SK-N-MC (cell line): ENCODE measurements around the gene CCDC81.
"Not testable (repeated sequence)": the region's sequence is repeated elsewhere in the genome, so short reads cannot be mapped to it uniquely, and the experiment has no call there.

Experiments used
- DNase-seq: peaks from one replicate; pipeline ENCODE4 v3.0.0-alpha.2; 2011; ENCODE audit warnings: low read depth, low spot score
- H3K27ac ChIP-seq: fragments of 200-600 bp; sonication (generic); 2 replicates; pipeline ENCODE4 v1.5.1; 2016; ENCODE audit warnings: mixed run types
- H3K36me3 ChIP-seq: fragments of 200-600 bp; sonication (generic); 2 replicates; pipeline ENCODE4 v1.6.1; 2017; ENCODE audit warnings: antibody characterized with exemption, low read length, mixed read lengths; ENCODE audit not compliant: insufficient read depth
- H3K4me3 ChIP-seq: fragments of 200-600 bp; sonication (generic); 2 replicates; pipeline ENCODE4 v1.5.1; 2016
- H3K9ac ChIP-seq: fragments of 200-600 bp; sonication (generic); 2 replicates; pipeline ENCODE4 v1.8.0; 2017; ENCODE audit warnings: mixed run types, mixed read lengths; ENCODE audit not compliant: insufficient read length
- H3K9me3 ChIP-seq: fragments of 200-600 bp; sonication (generic); 2 replicates; pipeline ENCODE4 v1.6.1; 2017; ENCODE audit warnings: low read depth, mild to moderate bottlenecking, antibody characterized with exemption, low read length, moderate library complexity, mixed read lengths
- EZH2 ChIP-seq: fragments of 200-600 bp; sonication (generic); IDR thresholded peaks from one replicate; pipeline ENCODE4 v1.6.1; 2017; ENCODE audit warnings: antibody characterized with exemption
- FOXP2 ChIP-seq: optimal IDR thresholded peaks from 2 replicates; pipeline ENCODE3; 2011; ENCODE audit warnings: mild to moderate bottlenecking, moderate library complexity; ENCODE audit not compliant: insufficient read depth; ENCODE audit errors: extremely low read length, control extremely low read depth
- POLR2AphosphoS5 ChIP-seq: IDR thresholded peaks from 2 replicates; pipeline ENCODE4 v1.6.1; 2012; ENCODE audit warnings: mild to moderate bottlenecking, low read depth, low read length, borderline replicate concordance

Gene CCDC81

GRCh38 chr11:86397351-86397750, 22.7 kb downstream of the CCDC81 start:
- TF ChIP-seq FOXP2, result no peak
- TF ChIP-seq EZH2, result no peak
- no peak for TF ChIP-seq POLR2AphosphoS5
- Histone ChIP-seq H3K36me3 (no peaks in the 10 kb centered on the region), H3K9me3 (no peaks in the 10 kb centered on the region), H3K27ac (no peak overlapping the region), H3K9ac (no peak overlapping the region), H3K4me3 (no peak overlapping the region)
- no peak for DNase-seq

- Histone ChIP-seq H3K9ac (no peak overlapping the region), H3K4me3 (no peak overlapping the region), H3K36me3 (no peaks in the 10 kb centered on the region), H3K27ac (no peak overlapping the region), H3K9me3 (no peaks in the 10 kb centered on the region)
- DNase-seq, result no peak
- TF ChIP-seq POLR2AphosphoS5, result no peak
- TF ChIP-seq FOXP2, result no peak
Measured at GRCh38 chr11:86398106-86398505, 23.4 kb downstream of the CCDC81 start.

- no peak overlapping the region for H3K4me3 ChIP-seq
- H3K9ac ChIP-seq, result no peak overlapping the region
- H3K27ac ChIP-seq, result no peak overlapping the region
- H3K9me3 ChIP-seq, result no peaks in the 10 kb centered on the region
- TF ChIP-seq POLR2AphosphoS5 (no peak), EZH2 (no peak), FOXP2 (no peak)
- no peak for DNase-seq
- H3K36me3 ChIP-seq, result no peaks in the 10 kb centered on the region
Measured at GRCh38 chr11:86403458-86403857, 28.8 kb downstream of the CCDC81 start.

- no peaks in the 10 kb centered on the region for H3K9me3 ChIP-seq
- H3K36me3 ChIP-seq, result no peaks in the 10 kb centered on the region
- DNase-seq, result no peak
- no peak for TF ChIP-seq POLR2AphosphoS5
- no peak for TF ChIP-seq FOXP2
- TF ChIP-seq EZH2, result no peak
- H3K9ac ChIP-seq, result no peak overlapping the region
- no peak overlapping the region for H3K27ac ChIP-seq
- H3K4me3 ChIP-seq, result no peak overlapping the region
Measured at GRCh38 chr11:86408845-86409244, 34.2 kb downstream of the CCDC81 start.

- Histone ChIP-seq H3K27ac (no peak overlapping the region), H3K36me3 (no peaks in the 10 kb centered on the region), H3K9me3 (no peaks in the 10 kb centered on the region), H3K9ac (no peak overlapping the region), H3K4me3 (no peak overlapping the region)
- DNase-seq, result no peak
- TF ChIP-seq POLR2AphosphoS5 (no peak), EZH2 (no peak), FOXP2 (no peak)
Measured at GRCh38 chr11:86414032-86414431, 39.3 kb downstream of the CCDC81 start.

- DNase-seq, result no peak
- H3K9ac ChIP-seq, result no peak overlapping the region
- no peaks in the 10 kb centered on the region for H3K36me3 ChIP-seq
- TF ChIP-seq POLR2AphosphoS5 (no peak), EZH2 (no peak), FOXP2 (no peak)
- no peak overlapping the region for H3K4me3 ChIP-seq
- no peaks in the 10 kb centered on the region for H3K9me3 ChIP-seq
- H3K27ac ChIP-seq, result no peak overlapping the region
Measured at GRCh38 chr11:86415026-86415425, 40.3 kb downstream of the CCDC81 start.

GRCh38 chr11:86416494-86416893, 41.8 kb downstream of the CCDC81 start:
- Histone ChIP-seq H3K9me3 (no peaks in the 10 kb centered on the region), H3K36me3 (no peaks in the 10 kb centered on the region), H3K4me3 (no peak overlapping the region), H3K9ac (no peak overlapping the region), H3K27ac (no peak overlapping the region)
- TF ChIP-seq POLR2AphosphoS5 (no peak), FOXP2 (no peak), EZH2 (no peak)
- DNase-seq, result no peak

- DNase-seq, H3K4me3 ChIP-seq, H3K9me3 ChIP-seq, H3K27ac ChIP-seq, H3K36me3 ChIP-seq, H3K9ac ChIP-seq: not testable (repeated sequence)
Measured at GRCh38 chr11:86416951-86417350, 42.3 kb downstream of the CCDC81 start.

- no peaks in the 10 kb centered on the region for H3K9me3 ChIP-seq
- TF ChIP-seq FOXP2, result no peak
- TF ChIP-seq POLR2AphosphoS5, result no peak
- TF ChIP-seq EZH2, result no peak
- H3K4me3 ChIP-seq, result no peak overlapping the region
- no peak overlapping the region for H3K9ac ChIP-seq
- H3K36me3 ChIP-seq, result no peaks in the 10 kb centered on the region
- H3K27ac ChIP-seq, result no peak overlapping the region
- no peak for DNase-seq
Measured at GRCh38 chr11:86418106-86418505, 43.4 kb downstream of the CCDC81 start.
